HG03108 (cell line): ENCODE data around the gene PAQR8.
"Not testable (repeated sequence)": the region's sequence is repeated elsewhere in the genome, so short reads cannot be mapped to it uniquely, and the experiment has no call there.

Experiments used
- ATAC-seq: cut with Tn5 transposase; IDR thresholded peaks from one replicate; pipeline ENCODE4 v1.9.1; 2021; ENCODE audit warnings: moderate library complexity; ENCODE audit not compliant: unreplicated experiment

Gene PAQR8

GRCh38 chr6:52405243-52405642 is 43.3 kb downstream of the PAQR8 start:
- ATAC-seq = no peak

GRCh38 chr6:52407467-52407866 is 45.5 kb downstream of the PAQR8 start:
- ATAC-seq = peak; percentile 75

DNA sequence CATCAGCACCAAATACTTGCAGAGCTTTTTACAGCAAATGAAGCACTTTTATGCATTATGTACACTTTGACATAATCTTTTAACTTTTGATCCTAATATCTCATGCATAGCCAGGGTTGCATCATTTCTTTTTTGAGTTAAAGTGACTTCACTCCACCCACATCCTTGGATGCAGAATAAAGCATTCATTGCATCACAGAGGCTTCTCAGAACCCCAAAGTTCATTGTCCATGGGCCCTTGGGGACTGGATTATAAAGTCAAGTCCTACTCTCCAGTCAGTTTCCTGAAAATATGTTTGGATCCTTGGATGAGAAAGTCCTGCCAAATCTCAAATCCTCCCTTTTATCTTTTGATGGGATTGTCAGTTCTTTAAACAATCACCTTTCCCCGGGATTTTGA is 47.5 kb downstream of the PAQR8 start:
- ATAC-seq = no peak

GRCh38 chr6:52410979-52411378 is 49.0 kb downstream of the PAQR8 start:
- no peak for ATAC-seq

GRCh38 chr6:52411911-52412310 is 50.0 kb downstream of the PAQR8 start:
- ATAC-seq = no peak

GRCh38 chr6:52415333-52415732 is 53.4 kb downstream of the PAQR8 start:
- no peak for ATAC-seq

- ATAC-seq = no peak
Measured at GRCh38 chr6:52415917-52416628, 54.1 kb downstream of the PAQR8 start.

- no peak for ATAC-seq
Measured at GRCh38 chr6:52416629-52417151, 54.7 kb downstream of the PAQR8 start.

DNA sequence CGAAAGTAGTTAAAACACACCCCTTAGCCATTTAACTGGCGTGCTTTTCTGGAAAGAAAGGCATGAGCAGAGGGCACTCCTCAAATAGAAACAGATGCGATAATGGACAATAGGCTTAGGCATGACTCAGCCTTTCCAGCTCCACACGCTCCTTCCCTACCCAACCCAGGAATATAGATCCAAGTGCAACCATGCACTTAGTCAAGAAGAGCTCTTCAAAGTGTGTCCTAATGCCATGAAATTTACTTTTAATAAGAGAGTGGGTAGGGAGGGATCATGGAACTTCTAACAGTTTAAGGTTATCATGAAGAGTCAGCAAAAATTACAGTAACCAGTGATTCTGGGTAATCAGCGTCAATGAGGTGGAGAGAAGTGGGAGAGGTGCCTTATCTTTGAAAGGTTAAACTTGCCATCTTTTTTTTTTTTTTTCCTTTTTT is 55.7 kb downstream of the PAQR8 start:
- ATAC-seq = no peak

- no peak for ATAC-seq
Measured at GRCh38 chr6:52418606-52419005, 56.7 kb downstream of the PAQR8 start.

GRCh38 chr6:52419809-52420667 is 58.1 kb downstream of the PAQR8 start, which contains the start of gene EFHC1:
Gene EFHC1 (plus strand): TSS chr6:52420342. CDS start chr6:52420411, 69 bp downstream.
- peak; percentile 97 for ATAC-seq

DNA sequence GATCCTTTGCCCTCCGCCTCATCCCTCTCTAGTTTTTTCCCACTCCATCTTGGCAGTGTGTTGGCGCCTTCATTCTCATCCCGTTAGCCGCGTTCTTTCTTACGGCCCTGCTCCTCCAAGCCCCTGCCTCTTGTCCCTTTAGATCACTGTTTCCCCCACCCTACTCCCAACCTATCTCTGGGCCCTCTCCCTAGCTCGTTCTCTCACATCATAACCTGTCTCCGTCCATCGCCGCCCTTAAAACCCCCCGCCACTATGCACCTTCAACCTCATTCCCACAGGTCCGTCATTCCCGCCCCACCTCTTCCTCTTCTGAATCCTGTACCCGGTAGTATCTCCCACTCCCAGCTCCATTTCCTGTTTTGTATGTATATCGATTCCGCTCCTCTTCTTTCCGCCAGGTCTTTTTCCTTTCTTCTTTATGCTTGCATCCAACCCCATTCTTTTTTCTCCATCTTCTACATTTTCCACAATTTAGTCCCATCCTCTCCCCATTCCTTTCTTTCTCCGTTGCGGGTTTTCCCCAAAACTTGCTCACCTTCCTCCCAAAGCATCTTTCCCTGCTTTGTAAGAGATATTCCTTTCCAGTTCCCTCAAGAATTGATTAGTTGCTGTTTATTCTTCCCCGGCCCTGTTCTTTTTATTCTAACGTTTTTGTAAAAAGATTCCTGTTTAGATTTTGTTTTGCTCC is 58.9 kb downstream of the PAQR8 start:
- ATAC-seq = no peak

DNA sequence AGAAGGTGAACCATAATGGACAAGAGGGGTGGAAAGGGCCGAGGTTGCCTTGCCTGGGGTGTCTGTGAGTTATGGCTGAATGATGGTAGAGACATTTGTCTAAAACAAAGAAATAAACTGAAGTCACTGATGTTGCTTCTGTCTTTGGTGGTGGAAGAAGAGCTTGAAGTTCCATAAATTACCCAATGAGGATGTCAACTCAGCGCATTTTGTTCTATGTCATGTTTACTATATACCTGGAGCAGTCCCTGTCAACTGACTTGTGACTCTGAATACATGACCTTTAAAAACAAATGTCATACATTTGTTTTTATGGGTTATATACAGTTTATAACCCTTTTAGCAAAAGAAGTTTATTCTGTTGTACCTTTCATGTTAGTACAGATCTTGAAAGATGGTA is 60.2 kb downstream of the PAQR8 start:
- ATAC-seq = no peak

GRCh38 chr6:52423448-52423847 is 61.5 kb downstream of the PAQR8 start:
- ATAC-seq = no peak

DNA sequence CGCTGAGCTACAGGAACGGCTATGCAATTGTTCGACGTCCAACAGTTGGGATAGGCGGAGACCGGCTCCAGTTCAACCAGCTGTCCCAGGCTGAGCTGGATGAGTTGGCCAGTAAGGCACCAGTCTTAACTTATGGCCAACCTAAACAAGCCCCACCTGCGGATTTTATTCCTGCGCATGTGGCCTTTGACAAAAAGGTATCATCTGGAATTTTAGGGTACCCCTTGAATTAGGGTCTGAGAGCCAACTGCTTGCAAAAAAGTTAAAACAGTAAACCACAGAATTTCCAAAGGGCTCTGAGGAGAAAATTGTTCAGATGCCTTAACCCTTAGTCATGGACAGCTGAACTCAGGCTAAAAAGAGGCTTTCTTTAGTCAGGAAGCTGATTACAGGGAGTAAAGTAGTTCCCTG is 62.0 kb downstream of the PAQR8 start:
- no peak for ATAC-seq

GRCh38 chr6:52424513-52424912 is 62.6 kb downstream of the PAQR8 start:
- ATAC-seq = no peak

- ATAC-seq = no peak
Measured at GRCh38 chr6:52426667-52427066, 64.7 kb downstream of the PAQR8 start.

DNA sequence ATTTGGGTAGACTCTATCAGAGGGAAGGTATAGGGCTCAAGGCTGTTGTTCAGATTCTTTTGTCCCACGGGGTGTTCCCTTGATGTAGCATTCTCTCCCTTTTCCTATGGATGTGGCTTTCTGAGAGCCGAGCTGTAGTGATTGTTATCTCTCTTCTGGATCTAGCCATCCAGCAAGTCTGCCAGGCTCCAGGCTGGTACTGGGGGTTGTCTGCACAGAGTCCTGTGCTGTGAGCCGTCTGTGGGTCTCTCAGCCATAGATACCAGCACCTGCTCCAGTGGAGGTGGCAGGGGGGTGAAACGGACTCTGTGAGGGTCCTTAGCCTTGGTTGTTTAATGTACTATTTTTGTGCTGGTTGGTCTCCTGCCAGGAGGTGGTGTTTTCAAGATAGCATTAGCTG is 71.3 kb downstream of the PAQR8 start:
- ATAC-seq = not testable (repeated sequence)

DNA sequence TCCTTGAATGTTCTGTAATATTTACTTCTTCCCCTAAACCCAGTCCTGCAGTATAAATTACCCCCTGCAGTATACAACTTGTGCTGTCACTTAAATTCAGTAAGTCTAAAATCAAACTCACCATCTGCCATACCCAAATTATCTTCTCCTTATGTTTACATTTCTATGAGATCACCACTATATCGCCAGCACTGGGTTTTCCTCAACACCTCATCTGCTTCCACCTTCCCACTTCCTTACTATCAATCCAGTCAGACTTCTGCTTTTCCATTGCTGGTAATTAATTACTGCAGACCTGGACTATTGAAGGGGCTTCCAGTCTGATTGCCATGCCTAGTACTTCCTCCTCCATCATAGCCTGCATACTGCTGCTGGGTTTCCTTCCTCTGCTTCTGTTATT is 73.4 kb downstream of the PAQR8 start:
- ATAC-seq = no peak

DNA sequence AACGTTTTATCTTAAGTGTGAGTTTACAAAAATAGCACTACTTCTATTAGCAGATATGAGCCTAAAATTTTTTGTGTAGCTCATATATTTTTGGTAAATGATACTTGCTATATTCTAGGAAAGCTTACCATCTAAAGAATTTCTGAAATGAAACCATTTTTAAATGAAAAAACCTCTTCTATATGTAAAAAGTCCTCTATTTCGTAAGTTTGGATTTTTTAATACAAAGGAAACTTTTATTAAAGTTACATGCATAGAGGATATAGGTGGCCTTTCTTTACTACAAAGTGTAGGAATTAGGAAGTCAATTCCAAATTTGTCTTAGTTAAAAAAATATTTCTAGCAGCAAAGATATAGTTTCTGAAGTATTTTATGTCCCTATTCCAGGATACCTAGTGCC is 77.0 kb downstream of the PAQR8 start:
- ATAC-seq = no peak

DNA sequence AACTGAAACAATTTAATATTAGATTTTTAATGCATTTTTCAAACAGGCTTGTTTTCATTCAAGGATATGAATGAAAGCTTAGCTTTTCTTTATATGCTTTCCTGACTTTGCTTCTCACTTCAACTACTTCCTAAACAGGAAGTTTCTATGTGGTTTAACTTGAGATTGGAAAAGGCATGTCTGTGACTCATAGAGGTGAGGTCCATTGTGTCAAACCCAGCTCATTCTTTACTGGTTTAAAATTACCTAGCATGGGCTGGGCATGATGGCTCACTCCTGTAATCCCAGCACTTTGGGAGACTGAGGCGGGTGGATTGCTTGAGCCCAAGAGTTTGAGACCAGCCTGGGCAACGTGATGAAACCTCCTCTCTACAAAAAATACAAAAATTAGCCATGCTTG is 92.6 kb downstream of the PAQR8 start:
- no peak for ATAC-seq
